ENCODE measurements around the gene PRICKLE3. TPM values are rescaled to one million over a fixed set of nuclear protein-coding genes. Genes with fewer than 3 reads are reported as not detected.

The PRICKLE3 gene
- total and polyA plus RNA-seq, 2 of the 4 experiments (the other 2 are of a cell fraction), result 3.4 to 6.4 TPM

- Histone ChIP-seq H3K79me1 (ENCODE audit: low read depth in 1 of 2, low read length in 2 of 2) (no peaks in the 10 kb centered on the region), H3K4me3 (ENCODE audit: insufficient read depth, low read depth, low read length) (no peak overlapping the region), H2AK5ac (ENCODE audit: low read depth, low read length) (no peak overlapping the region), H4K20me1 (ENCODE audit: insufficient read depth, low read length) (no peaks in the 10 kb centered on the region), H3K4me1 (ENCODE audit: control insufficient read depth, insufficient read depth, low read length) (no peaks in the 10 kb centered on the region), H3K23ac (ENCODE audit: low read depth, low read length) (no peak overlapping the region), H3K4me2 (ENCODE audit: low read depth, low read length) (no peak overlapping the region), H2BK120ac (ENCODE audit: low read depth, low read length) (no peak overlapping the region), H3K56ac (ENCODE audit: extremely low read depth, insufficient read depth, low read length) (no peak overlapping the region), H2BK5ac (ENCODE audit: low read depth, low read length, poor library complexity, severe bottlenecking) (no peak overlapping the region), H4K5ac (ENCODE audit: low read depth, low read length) (no peak overlapping the region), H3K27ac (ENCODE audit: insufficient read depth, low read length) (no peak overlapping the region), H4K8ac (ENCODE audit: low read depth in 2 of 2, low read length in 2 of 2) (no peak overlapping the region), H3K4ac (ENCODE audit: low read depth, low read length) (no peak overlapping the region), H3K14ac (replicated peaks; ENCODE audit: low read depth, low read length) (no peak overlapping the region), H3K36me3 (ENCODE audit: control insufficient read depth, insufficient read depth, low read length) (no peaks in the 10 kb centered on the region), H2AK9ac (replicated peaks; ENCODE audit: low read depth, low read length, poor library complexity) (no peak overlapping the region), H3K9me3 (ENCODE audit: control insufficient read depth, insufficient read depth, low read length) (peaks cover 3% of the 10 kb centered on the region; the same call in 1 of the 2 replicates), H3K9me1 (ENCODE audit: insufficient read depth, low read length) (no peaks in the 10 kb centered on the region), H2BK20ac (ENCODE audit: low read depth, low read length) (no peak overlapping the region), H2AFZ (replicated peaks; ENCODE audit: low read length, poor library complexity) (no peak overlapping the region), H4K91ac (ENCODE audit: insufficient read depth, low read depth, low read length) (no peak overlapping the region), H3K27me3 (ENCODE audit: control insufficient read depth, insufficient read depth, low read length) (no peaks in the 10 kb centered on the region; the same call in 1 of the 2 replicates), H3K9ac (ENCODE audit: low read depth, low read length) (no peak overlapping the region), H2BK15ac (ENCODE audit: low read depth, low read length) (no peak overlapping the region), H3K18ac (ENCODE audit: low read depth, low read length) (no peak overlapping the region)
- 77% methylated on average over 14 of the region's 17 CpGs; no CpG with 5 or more reads in 1 of the 2 experiments for WGBS, 2 experiments (ENCODE audit: extremely low coverage in 2 of 2, insufficient read length in 1 of 2)
- dilution Hi-C loops (cut with HindIII; ENCODE audit: low sequenced_read_pairs, unreplicated experiment), result no loop called here
- TF ChIP-seq CEBPB (IDR thresholded peaks at IDR 0.05; ENCODE audit: low read depth, low read length) (no peak), SMC3 (IDR thresholded peaks at IDR 0.05; ENCODE audit: low read depth, low read length) (no peak), BHLHE40 (IDR thresholded peaks at IDR 0.05; ENCODE audit: low read depth, low read length) (no peak), POLR2A (IDR thresholded peaks at IDR 0.05; ENCODE audit: low read depth, low read length) (no peak), USF2 (IDR thresholded peaks at IDR 0.05; ENCODE audit: low read depth, low read length) (no peak), FOS (IDR thresholded peaks at IDR 0.05; ENCODE audit: low read depth, low read length) (no peak), CHD1 (IDR thresholded peaks at IDR 0.05; ENCODE audit: low read depth, low read length) (no peak), NFE2L2 (IDR thresholded peaks at IDR 0.05; ENCODE audit: low read depth, low read length) (no peak), RCOR1 (IDR thresholded peaks at IDR 0.05; ENCODE audit: insufficient replicate concordance, low read length) (no peak), MXI1 (IDR thresholded peaks at IDR 0.05; ENCODE audit: borderline replicate concordance, low read depth, low read length) (no peak), CTCF (conservative IDR thresholded peaks at IDR 0.05; ENCODE audit: low read depth, low read length) (no peak), MAZ (IDR thresholded peaks at IDR 0.05; ENCODE audit: borderline replicate concordance, low read depth, low read length) (no peak), RAD21 (IDR thresholded peaks at IDR 0.05; ENCODE audit: low read length) (no peak), MAFK (IDR thresholded peaks at IDR 0.05; ENCODE audit: low read depth, low read length) (no peak), ELK1 (IDR thresholded peaks at IDR 0.05; ENCODE audit: borderline replicate concordance, low read depth, low read length) (no peak), RFX5 (IDR thresholded peaks at IDR 0.05; ENCODE audit: low read depth, low read length) (no peak)
- CTCF ChIA-PET, result interaction anchor here (0.7 kb wide), 1 partner anchor 44 kb away, joined by 3 read pairs; no protein-coding TSS in a partner anchor
- POLR2A ChIA-PET (ENCODE audit: unreplicated experiment), result no interaction called here
- in situ Hi-C loops (cut with MboI; ENCODE audit: low sequenced_read_pairs), result no loop called here
- ATAC-seq (ENCODE audit: low read depth) (no peak), DNase-seq (no peak)
- intact Hi-C loops (cut with micrococcal nuclease), result no loop called here
- BruUV-seq (replicated peaks), result no TSS peak
Observed at GRCh38 chrX:49228185-49228584, 42.0 kb upstream of the PRICKLE3 start.
